H1 (cell line): ENCODE results near the gene VSIG10L2. TPM values are rescaled to one million over a fixed set of nuclear protein-coding genes. Genes with fewer than 3 reads are reported as not detected.

ENCODE experiments used
- ASH2L ChIP-seq: fragments of 200-600, 300-600 bp; sonication (generic); IDR thresholded peaks from one replicate; pipeline ENCODE4 v1.7.1; 2017; ENCODE audit warnings: low read length
- CHD1 ChIP-seq: IDR thresholded peaks from 2 replicates; pipeline ENCODE4 v1.6.1; 2012; ENCODE audit warnings: low read depth, low read length, improper control_type of control experiment
- CTCF ChIP-seq, 3 experiments: IDR thresholded peaks; 1 replicate in 2 of 3; 2 replicates in 1 of 3; pipeline versions ENCODE4 v1.5.1 to v1.6.1; 2011; ENCODE audit warnings: low read length in 3 of 3, mild to moderate bottlenecking in 3 of 3, inconsistent platforms in 2 of 3, low read depth in 1 of 3, moderate library complexity in 1 of 3; ENCODE audit not compliant: insufficient read depth in 1 of 3; ENCODE audit errors: control extremely low read depth in 1 of 3
- KDM4A ChIP-seq: IDR thresholded peaks from one replicate; pipeline ENCODE4 v1.7.1; 2012; ENCODE audit warnings: low read depth, mild to moderate bottlenecking, moderate library complexity, low read length, inconsistent platforms; ENCODE audit not compliant: severe bottlenecking
- SAP30 ChIP-seq: fragments of 300-600 bp; sonication (generic); IDR thresholded peaks from 2 replicates; pipeline ENCODE4 v1.7.1; 2012; ENCODE audit warnings: low read length, moderate library complexity, mild to moderate bottlenecking, inconsistent platforms; ENCODE audit not compliant: insufficient read depth, insufficient replicate concordance
- SIX5 ChIP-seq: IDR thresholded peaks from 2 replicates; pipeline ENCODE4 v1.6.1; 2011; ENCODE audit warnings: mild to moderate bottlenecking, low read depth, low read length
- SP2 ChIP-seq: IDR thresholded peaks from 2 replicates; pipeline ENCODE4 v1.6.1; 2012; ENCODE audit warnings: mild to moderate bottlenecking, low read length, inconsistent platforms
- SP4 ChIP-seq: IDR thresholded peaks from 2 replicates; pipeline ENCODE4 v1.6.1; 2012; ENCODE audit warnings: low read length, inconsistent platforms
- polyA plus RNA-seq, 7 experiments: library from polyadenylated mRNA; depleted of rRNA in 3 of 7; stranded (reverse) in 5 of 7; unstranded in 2 of 7; fragments of >200 nt in 5 of 7; fragments of 200-250 nt in 2 of 7; gene quantifications; 1 replicate in 5 of 7; 2 replicates in 1 of 7; 4 replicates in 1 of 7; pipeline versions ENCODE4 v1.2.1 to v1.2.3, GENCODE V29; 2011 to 2013; ENCODE audit warnings: missing spikeins in 2 of 7, mixed read lengths in 2 of 7
- total RNA-seq: library from RNA; stranded (reverse); fragmentation: NEBNext Ultra II Directional; extraction: Animal tissue kit (Norgen Biotek cat#: 25700); gene quantifications from 2 replicates; pipeline ENCODE4 v1.2.1, GENCODE V29; 2021

Gene VSIG10L2
- total and polyA plus RNA-seq, 2 of the 8 experiments (the other 6 are each of a cell fraction or from before 2014, with no cell fraction given) = not detected

GRCh38 chr11:125950696-125951651 is 5.1 kb downstream of the VSIG10L2 start (continued):
- TF ChIP-seq SP4 = no peak
- no peak for TF ChIP-seq SAP30
- TF ChIP-seq ASH2L = no peak
- TF ChIP-seq CHD1 = no peak
- TF ChIP-seq CTCF (IDR thresholded peaks at IDR 0.05; ENCODE audit: control extremely low read depth in 1 of 3, insufficient read depth in 1 of 3, low read depth in 1 of 3, low read length in 3 of 3) = no peak
- no peak for TF ChIP-seq KDM4A
- no peak for TF ChIP-seq SIX5
- TF ChIP-seq SP2 = no peak
